RWPE2 (cell line): ENCODE measurements around the gene KIF26B.

Experiments
- ATAC-seq: fragments of 200-7000 bp; cut with Tn5 transposase; 3 replicates; pipeline ENCODE4 v1.9.1; 2021; ENCODE audit warnings: low read depth
- DNase-seq: peaks from one replicate; pipeline ENCODE4 v3.0.0-alpha.2; 2020; ENCODE audit warnings: low spot score
- H3K27ac ChIP-seq: fragments of 450-650 bp; 2 replicates; pipeline ENCODE4 v1.5.1; 2017; ENCODE audit warnings: mild to moderate bottlenecking; ENCODE audit not compliant: poor library complexity, severe bottlenecking
- H3K27me3 ChIP-seq: fragments of 250-450 bp; sonication (Bioruptor Pico); 2 replicates; pipeline ENCODE4 v1.5.1; 2021; ENCODE audit warnings: mild to moderate bottlenecking, moderate library complexity; ENCODE audit not compliant: insufficient read depth, poor library complexity, severe bottlenecking
- H3K36me3 ChIP-seq: fragments of 250-450 bp; sonication (Bioruptor Pico); 2 replicates; pipeline ENCODE4 v1.5.1; 2020; ENCODE audit warnings: low read depth, mild to moderate bottlenecking, moderate library complexity
- H3K4me1 ChIP-seq: fragments of 250-450 bp; sonication (Bioruptor Pico); 2 replicates; pipeline ENCODE4 v1.5.1; 2021; ENCODE audit warnings: mild to moderate bottlenecking, moderate library complexity; ENCODE audit not compliant: insufficient read depth, poor library complexity, severe bottlenecking
- H3K4me3 ChIP-seq: fragments of 250-450 bp; sonication (Bioruptor Pico); 2 replicates; pipeline ENCODE4 v1.5.1; 2021; ENCODE audit warnings: mild to moderate bottlenecking, moderate library complexity; ENCODE audit not compliant: severe bottlenecking
- H3K9me3 ChIP-seq: fragments of 250-450 bp; sonication (Bioruptor Pico); 2 replicates; pipeline ENCODE4 v1.5.1; 2021; ENCODE audit warnings: mild to moderate bottlenecking, moderate library complexity; ENCODE audit not compliant: severe bottlenecking
- CTCF ChIP-seq: fragments of 450-650 bp; IDR thresholded peaks from one replicate; pipeline ENCODE4 v1.5.1; 2017; ENCODE audit warnings: mild to moderate bottlenecking, moderate library complexity; ENCODE audit not compliant: poor library complexity, severe bottlenecking

Gene KIF26B

GRCh38 chr1:245242989-245243388, 88.2 kb downstream of the KIF26B start:
- Histone ChIP-seq H3K9me3 (no peaks in the 10 kb centered on the region), H3K27ac (no peak overlapping the region), H3K4me1 (no peaks in the 10 kb centered on the region), H3K27me3 (no peaks in the 10 kb centered on the region), H3K36me3 (no peaks in the 10 kb centered on the region), H3K4me3 (no peak overlapping the region)
- DNase-seq (no peak), ATAC-seq (no peak)
- no peak for TF ChIP-seq CTCF

- Histone ChIP-seq H3K36me3 (no peaks in the 10 kb centered on the region), H3K4me1 (no peaks in the 10 kb centered on the region), H3K27ac (no peak overlapping the region), H3K27me3 (no peaks in the 10 kb centered on the region), H3K4me3 (no peak overlapping the region), H3K9me3 (no peaks in the 10 kb centered on the region)
- ATAC-seq (no peak), DNase-seq (no peak)
- no peak for TF ChIP-seq CTCF
Measured at GRCh38 chr1:245245021-245245667, 90.4 kb downstream of the KIF26B start.

- Histone ChIP-seq H3K9me3 (no peaks in the 10 kb centered on the region), H3K4me1 (no peaks in the 10 kb centered on the region), H3K4me3 (no peak overlapping the region), H3K36me3 (no peaks in the 10 kb centered on the region), H3K27ac (no peak overlapping the region), H3K27me3 (no peaks in the 10 kb centered on the region)
- TF ChIP-seq CTCF, result no peak
- DNase-seq (no peak), ATAC-seq (no peak)
Measured at GRCh38 chr1:245246433-245246832, 91.6 kb downstream of the KIF26B start.

- ATAC-seq, result no peak
- no peaks in the 10 kb centered on the region for H3K4me1 ChIP-seq
- no peak for TF ChIP-seq CTCF
Measured at GRCh38 chr1:245247356-245247755, 92.6 kb downstream of the KIF26B start.

GRCh38 chr1:245247801-245248200, 93.0 kb downstream of the KIF26B start:
- H3K36me3 ChIP-seq, result no peaks in the 10 kb centered on the region
- TF ChIP-seq CTCF, result no peak
- H3K27ac ChIP-seq, result no peak overlapping the region
- H3K4me1 ChIP-seq, result no peaks in the 10 kb centered on the region
- H3K27me3 ChIP-seq, result no peaks in the 10 kb centered on the region
- H3K9me3 ChIP-seq, result no peaks in the 10 kb centered on the region
- ATAC-seq (no peak), DNase-seq (no peak)
- H3K4me3 ChIP-seq, result no peak overlapping the region

More at GRCh38 chr1:245247356-245247755, 92.6 kb downstream of the KIF26B start:
- H3K36me3 ChIP-seq, result no peaks in the 10 kb centered on the region
- no peak for DNase-seq
- H3K4me3 ChIP-seq, result no peak overlapping the region
- no peak overlapping the region for H3K27ac ChIP-seq
- H3K9me3 ChIP-seq, result no peaks in the 10 kb centered on the region
- H3K27me3 ChIP-seq, result no peaks in the 10 kb centered on the region
